Thoracic aorta (tissue), 2 donors: Measurements from ENCODE around the gene IL32. TPM values are rescaled to one million over a fixed set of nuclear protein-coding genes. Genes with fewer than 3 reads are reported as not detected.
"Not testable (repeated sequence)": the region's sequence is repeated elsewhere in the genome, so short reads cannot be mapped to it uniquely, and the experiment has no call there.

Experiments used
- ATAC-seq: fragments of 150-250 bp; one replicate; pipeline ENCODE4 v1.8.0; 2017; ENCODE audit warnings: low read depth; ENCODE audit not compliant: insufficient number of reproducible peaks, low FRiP score
- DNase-seq: peaks from one replicate; pipeline ENCODE4 v3.0.0-alpha.2; 2020; ENCODE audit warnings: low spot score
- H3K27ac ChIP-seq, 2 donors: fragments of 200-600 bp; sonication (generic); 1 replicate in 1 of 2; 2 replicates in 1 of 2; pipeline ENCODE4 v1.5.1; 2016; ENCODE audit warnings: mild to moderate bottlenecking in 2 of 2, moderate library complexity in 2 of 2
- H3K27me3 ChIP-seq: fragments of 200-600 bp; sonication (generic); replicated peaks from 2 replicates; pipeline ENCODE4 v1.6.0; 2016; ENCODE audit warnings: mild to moderate bottlenecking; ENCODE audit not compliant: insufficient read depth
- H3K36me3 ChIP-seq: fragments of 200-600 bp; sonication (generic); one replicate; pipeline ENCODE4 v1.5.1; 2016
- H3K4me1 ChIP-seq, 2 donors: fragments of 200-600 bp; sonication (generic); 1 replicate in 1 of 2; 2 replicates in 1 of 2; pipeline versions ENCODE4 v1.5.1 to v1.6.0; 2016; ENCODE audit warnings: low read depth in 2 of 2, mild to moderate bottlenecking in 1 of 2; ENCODE audit not compliant: control insufficient read depth in 1 of 2
- H3K4me3 ChIP-seq: fragments of 200-600 bp; sonication (generic); 2 replicates; pipeline ENCODE4 v1.5.1; 2016; ENCODE audit warnings: mild to moderate bottlenecking
- H3K9me3 ChIP-seq: fragments of 200-600 bp; sonication (generic); 2 replicates; pipeline ENCODE4 v1.5.1; 2016
- CTCF ChIP-seq: fragments of 200-600 bp; sonication (generic); IDR thresholded peaks from one replicate; pipeline ENCODE4 v1.5.1; 2019; ENCODE audit warnings: antibody characterized with exemption
- total RNA-seq, 2 donors: library from RNA; depleted of rRNA; stranded (reverse); fragments of >200 nt; gene quantifications; one replicate each; pipeline versions ENCODE4 v1.1.0 to v1.2.3, GENCODE V29; 2016

IL32 gene
- total RNA-seq, 2 donors from 2014 or later, result 42.4 to 55.4 TPM

DNA sequence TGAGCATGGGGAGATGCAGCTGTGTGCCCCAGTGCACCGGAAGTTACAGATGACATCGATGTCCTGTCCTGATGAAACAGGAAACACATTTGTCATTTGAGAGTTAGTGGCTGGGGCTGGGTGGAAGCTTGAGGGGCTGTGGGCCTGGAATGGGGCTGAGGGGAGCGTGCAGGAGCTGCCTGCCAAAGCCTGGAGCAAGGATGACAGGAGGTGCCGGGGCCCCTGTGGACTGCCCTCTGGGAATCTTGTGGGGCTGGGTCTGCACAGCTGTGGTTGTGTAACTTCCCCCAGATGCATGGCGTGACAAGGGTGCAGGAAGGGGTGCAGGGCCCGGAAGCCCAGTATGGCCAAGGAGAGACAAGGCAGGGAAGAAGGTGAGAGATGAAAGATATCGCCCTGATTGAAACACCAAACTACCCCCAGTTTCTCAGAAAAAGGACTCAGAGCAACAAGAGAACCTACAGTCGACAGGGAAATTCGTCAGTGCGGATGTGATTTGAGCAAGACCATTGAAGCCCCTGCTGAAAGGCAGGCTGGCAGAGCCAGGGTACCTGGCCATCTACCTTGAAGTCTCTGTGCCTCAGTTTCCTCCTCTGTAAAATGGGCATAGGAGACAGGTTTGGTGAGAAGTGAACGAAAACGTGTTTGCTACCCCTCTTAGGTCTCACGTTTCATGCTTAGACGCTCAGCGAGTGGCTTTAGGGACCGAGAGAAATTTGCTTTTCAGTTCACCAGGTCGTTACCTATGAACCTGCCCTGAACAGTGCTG, 10.3 kb upstream of the IL32 start:
- Histone ChIP-seq H3K4me1 (peaks cover 11 to 18% of the 10 kb centered on the region in 2 donors), H3K27me3 (no peaks in the 10 kb centered on the region), H3K27ac (no peak overlapping the region), H3K4me3 (no peak overlapping the region), H3K9me3 (no peaks in the 10 kb centered on the region), H3K36me3 (no peaks in the 10 kb centered on the region)
- no peak for TF ChIP-seq CTCF
- DNase-seq (no peak), ATAC-seq (no peak)

- not testable (repeated sequence) for ATAC-seq, H3K9me3 ChIP-seq, H3K27me3 ChIP-seq, H3K27ac ChIP-seq, DNase-seq, H3K4me3 ChIP-seq, H3K36me3 ChIP-seq
- peaks cover 11 to 20% of the 10 kb centered on the region in 2 donors for H3K4me1 ChIP-seq
Measured at GRCh38 chr16:3055734-3056115, 9.7 kb upstream of the IL32 start.

DNA sequence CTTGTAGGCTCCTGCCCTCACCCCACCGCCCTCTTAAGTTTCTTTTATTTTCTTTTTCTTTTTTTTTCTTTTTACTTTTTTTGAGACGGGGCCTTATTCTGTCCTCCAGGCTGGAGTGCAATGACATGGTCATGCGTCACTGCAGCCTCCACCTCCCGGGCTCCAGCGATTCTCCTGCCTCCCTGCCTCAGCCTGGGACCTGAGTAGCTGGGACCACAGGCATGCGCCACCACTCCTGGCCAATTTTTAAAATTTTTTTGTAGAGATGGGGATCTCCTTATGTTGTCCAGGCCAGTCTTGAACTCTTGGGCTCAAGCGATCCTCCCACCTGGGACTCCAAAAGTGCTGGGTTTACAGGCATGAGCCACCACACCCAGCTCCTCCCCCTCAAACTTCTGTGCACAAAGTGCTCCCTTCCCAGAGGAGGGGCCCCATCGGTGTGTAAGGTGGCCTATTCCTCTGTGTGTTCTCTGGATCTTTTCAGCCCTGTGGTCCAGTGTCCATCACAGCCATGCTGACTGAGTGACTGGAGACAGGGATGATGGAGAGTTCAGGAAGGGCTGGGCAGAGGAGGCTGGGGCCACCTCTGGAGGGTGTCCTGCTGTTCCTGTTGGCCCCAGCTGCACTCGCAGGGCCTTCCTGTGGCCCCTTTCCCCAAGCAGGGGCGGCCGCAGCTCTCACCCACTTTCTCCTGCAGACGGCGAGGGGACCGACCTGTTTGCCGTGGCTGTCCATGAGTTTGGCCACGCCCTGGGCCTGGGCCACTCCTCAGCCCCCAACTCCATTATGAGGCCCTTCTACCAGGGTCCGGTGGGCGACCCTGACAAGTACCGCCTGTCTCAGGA, 8.9 kb upstream of the IL32 start:
- Histone ChIP-seq H3K4me3 (no peak overlapping the region), H3K27ac (no peak overlapping the region), H3K9me3 (no peaks in the 10 kb centered on the region), H3K36me3 (no peaks in the 10 kb centered on the region), H3K4me1 (peaks cover 11 to 20% of the 10 kb centered on the region in 2 donors), H3K27me3 (no peaks in the 10 kb centered on the region)
- no peak for TF ChIP-seq CTCF
- ATAC-seq (no peak), DNase-seq (no peak)

- Histone ChIP-seq H3K27me3 (no peaks in the 10 kb centered on the region), H3K4me1 (peaks cover 11 to 20% of the 10 kb centered on the region in 2 donors), H3K36me3 (no peaks in the 10 kb centered on the region), H3K4me3 (peak overlapping the region; percentile 94), H3K9me3 (no peaks in the 10 kb centered on the region), H3K27ac (no peak overlapping the region)
- ATAC-seq (no peak), DNase-seq (no peak)
- no peak for TF ChIP-seq CTCF
Measured at GRCh38 chr16:3057181-3058138, 8.0 kb upstream of the IL32 start.

DNA sequence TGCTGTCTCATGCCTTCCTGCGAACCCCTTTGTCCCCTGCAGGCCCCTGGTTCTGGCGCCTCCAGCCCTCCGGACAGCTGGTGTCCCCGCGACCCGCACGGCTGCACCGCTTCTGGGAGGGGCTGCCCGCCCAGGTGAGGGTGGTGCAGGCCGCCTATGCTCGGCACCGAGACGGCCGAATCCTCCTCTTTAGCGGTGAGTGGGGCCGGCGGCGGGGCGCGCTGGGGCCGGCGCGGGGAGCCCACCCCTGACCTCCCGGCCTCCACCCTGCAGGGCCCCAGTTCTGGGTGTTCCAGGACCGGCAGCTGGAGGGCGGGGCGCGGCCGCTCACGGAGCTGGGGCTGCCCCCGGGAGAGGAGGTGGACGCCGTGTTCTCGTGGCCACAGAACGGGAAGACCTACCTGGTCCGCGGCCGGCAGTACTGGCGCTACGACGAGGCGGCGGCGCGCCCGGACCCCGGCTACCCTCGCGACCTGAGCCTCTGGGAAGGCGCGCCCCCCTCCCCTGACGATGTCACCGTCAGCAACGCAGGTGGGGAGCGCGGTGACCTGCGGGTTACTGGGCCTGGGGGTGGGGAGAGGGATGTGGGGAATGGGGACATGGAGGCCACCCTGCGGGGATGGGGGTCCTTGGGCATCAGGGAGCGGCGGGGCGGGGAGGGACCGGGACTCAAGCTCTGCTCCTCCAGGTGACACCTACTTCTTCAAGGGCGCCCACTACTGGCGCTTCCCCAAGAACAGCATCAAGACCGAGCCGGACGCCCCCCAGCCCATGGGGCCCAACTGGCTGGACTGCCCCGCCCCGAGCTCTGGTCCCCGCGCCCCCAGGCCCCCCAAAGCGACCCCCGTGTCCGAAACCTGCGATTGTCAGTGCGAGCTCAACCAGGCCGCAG, 7.1 kb upstream of the IL32 start:
- Histone ChIP-seq H3K27ac (peak overlapping the region in 1 of 2 donors; percentile 41), H3K36me3 (no peaks in the 10 kb centered on the region), H3K27me3 (no peaks in the 10 kb centered on the region), H3K4me1 (peaks cover 11 to 20% of the 10 kb centered on the region in 2 donors), H3K9me3 (no peaks in the 10 kb centered on the region), H3K4me3 (peak overlapping the region; percentile 94)
- DNase-seq, result no peak
- no peak for TF ChIP-seq CTCF
- no peak for ATAC-seq
